Suppressor macrophage (primary cell): ENCODE results near the gene FOXN3.

Source experiments
- DNase-seq, 4 experiments: peaks; one replicate each; pipeline ENCODE4 v3.0.0-alpha.2; 2020 to 2022

FOXN3 gene

DNA sequence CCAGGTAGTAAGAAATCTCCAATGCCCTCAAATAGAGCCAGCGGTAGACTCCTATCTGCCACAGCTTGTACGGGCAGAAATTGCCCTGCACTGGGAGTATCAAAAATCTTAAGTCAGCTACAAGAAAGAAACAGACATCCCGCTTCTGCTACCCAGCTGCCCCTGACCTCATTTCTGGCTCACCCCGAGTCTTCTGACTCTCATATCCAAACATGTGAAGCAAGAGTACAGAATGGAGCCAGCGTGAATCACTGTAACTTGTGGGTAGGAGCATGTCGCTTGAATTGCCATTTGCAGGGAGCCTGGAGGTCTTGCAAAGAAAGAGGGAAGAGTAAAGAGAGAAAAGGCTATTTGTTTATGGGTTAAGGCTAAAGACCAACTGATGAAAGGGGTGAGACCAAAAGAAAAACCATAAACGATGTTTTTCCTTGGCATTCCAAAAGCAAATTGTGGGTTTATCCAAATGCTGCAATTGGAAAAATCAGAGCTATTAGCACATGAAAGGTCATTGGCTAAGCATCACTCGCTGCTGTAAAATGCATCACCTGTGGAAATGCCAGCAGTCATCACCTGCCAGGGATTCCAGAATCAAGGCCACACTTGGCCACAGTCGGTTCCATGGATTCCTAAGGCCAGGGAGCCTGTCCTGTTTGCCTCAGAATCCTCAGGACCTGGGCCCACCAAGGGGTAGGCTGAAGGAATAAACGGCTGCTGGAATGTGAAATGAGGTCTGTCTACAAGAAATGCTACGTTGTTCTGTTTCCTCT, 86.6 kb downstream of the FOXN3 start:
- DNase-seq: peak in 3 of 4 experiments; percentile 34 to 48 (median 47)

DNA sequence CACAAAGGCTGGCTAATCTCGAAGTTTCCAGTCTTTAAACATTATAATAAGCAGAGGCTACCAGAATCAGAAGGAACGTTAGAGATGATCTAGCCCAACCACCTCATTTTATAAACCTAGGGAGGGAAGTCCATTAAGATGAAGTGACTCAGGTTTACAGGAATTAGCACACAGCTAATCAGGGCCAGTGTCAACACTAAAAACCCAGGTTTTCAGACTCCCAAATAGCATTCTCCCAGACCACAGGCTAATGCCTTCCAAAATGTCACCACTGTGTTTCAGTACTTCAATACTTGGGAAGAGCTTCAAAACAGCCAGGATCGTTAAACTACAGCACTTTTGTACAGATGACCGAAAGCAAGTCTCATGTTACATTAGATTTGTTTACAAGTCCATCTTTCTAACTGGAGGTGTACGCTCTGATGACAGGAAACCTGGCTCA, 89.2 kb downstream of the FOXN3 start:
- no peak for DNase-seq

DNA sequence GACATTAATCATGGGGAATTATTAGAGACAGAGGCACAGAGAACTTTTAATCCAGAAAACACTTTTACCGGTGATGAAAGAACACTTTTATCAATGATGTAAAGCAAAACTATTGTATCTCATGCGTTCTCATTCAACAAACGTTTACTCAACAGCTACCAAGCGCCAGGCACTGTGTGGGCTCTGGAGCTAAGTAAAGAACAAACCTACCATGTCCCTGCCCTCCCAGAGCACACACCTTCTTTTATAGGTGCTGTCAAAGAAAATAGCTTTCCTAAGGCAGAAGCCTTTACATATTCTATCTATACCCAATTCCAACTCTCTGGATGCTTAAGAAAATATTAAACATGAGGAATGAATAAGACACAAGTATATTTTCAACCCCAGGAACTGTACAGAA, 91.1 kb downstream of the FOXN3 start:
- DNase-seq: no peak

- DNase-seq: no peak
Observed at GRCh38 chr14:89325299-89325883, 91.6 kb downstream of the FOXN3 start.

- no peak for DNase-seq
Observed at GRCh38 chr14:89324501-89325298, 92.3 kb downstream of the FOXN3 start.

DNA sequence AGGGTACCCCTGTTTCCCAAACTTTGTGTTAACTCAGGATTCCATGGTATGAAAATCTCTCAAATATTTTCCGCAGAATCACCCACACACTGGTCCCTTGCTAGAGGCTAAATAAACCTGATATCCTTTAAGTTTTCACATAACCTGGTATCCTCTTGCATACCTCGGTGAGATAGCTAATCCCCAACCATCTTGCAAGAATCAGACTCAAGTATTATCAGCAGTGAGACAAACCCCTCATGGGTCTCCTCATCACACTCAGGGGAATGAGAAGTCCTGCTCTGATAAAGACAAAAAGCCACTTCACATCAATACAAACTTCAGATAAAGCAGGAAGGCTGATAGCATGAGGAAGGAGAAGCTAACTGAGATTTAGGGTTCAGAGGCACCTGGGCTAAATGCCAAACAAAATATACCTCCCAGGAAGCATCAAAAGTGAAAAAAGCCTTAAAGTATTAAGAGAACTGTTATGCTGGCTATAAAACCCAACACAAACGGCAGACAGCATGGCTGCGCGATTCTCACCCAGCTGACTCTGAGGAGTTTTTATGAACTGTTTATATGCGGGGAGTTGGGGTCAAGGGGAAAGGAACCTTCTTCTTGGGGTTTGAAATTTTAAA, 96.5 kb downstream of the FOXN3 start:
- DNase-seq: no peak

DNA sequence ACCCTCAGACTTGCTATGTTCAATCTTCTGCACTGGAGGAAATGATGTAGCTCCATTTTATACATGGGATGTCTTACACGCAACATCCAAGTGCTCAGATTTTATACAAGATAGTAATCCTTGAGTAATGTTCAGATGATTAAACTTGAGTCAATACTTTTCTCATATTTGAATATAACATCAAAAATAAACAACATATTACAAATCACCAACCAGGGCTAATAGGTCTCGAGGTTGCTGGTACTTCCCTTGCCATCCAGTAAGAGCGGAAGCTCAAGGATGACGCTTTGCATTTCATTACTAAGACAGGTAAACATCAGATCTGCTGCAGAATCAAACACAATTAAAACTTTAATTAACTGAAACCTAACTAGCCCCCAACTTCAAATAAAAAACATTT, 97.3 kb downstream of the FOXN3 start:
- DNase-seq: no peak

DNA sequence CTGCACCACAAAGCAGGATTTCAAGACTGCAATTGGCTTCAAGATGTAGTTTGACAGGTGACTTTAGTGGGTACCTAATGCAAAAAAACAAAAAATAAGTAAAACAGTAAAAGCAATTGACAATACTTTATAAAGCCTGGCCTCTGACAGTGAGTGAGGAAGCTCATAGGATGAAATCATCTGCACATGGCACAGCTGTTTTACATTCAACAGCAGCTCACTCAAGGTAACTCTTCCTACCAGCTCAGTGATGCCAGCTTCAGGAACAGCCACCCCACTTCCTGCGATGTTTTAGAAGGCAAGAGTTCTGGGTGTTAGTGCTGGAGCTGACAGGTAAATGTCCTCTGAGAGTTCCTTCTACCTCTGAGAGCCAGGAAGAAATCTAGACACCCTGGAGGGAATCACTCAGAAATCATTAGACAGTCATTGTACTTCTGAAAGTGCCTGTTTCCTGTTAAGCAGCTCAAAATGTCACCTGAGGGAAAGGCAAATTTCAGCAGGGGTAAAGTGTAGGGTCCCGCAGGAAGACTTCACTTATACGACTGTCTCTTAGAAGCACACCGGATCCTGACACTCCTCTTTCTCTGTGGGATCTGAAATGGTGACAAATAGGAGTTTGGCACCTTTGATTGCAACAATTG, 99.9 kb downstream of the FOXN3 start:
- DNase-seq: peak in 2 of 4 experiments; percentile 24 to 27

- DNase-seq: peak in 3 of 4 experiments; percentile 43 to 57 (median 46)
Observed at GRCh38 chr14:89315493-89316470, 101.3 kb downstream of the FOXN3 start.

GRCh38 chr14:89314274-89314673, 102.8 kb downstream of the FOXN3 start:
- no peak for DNase-seq

DNA sequence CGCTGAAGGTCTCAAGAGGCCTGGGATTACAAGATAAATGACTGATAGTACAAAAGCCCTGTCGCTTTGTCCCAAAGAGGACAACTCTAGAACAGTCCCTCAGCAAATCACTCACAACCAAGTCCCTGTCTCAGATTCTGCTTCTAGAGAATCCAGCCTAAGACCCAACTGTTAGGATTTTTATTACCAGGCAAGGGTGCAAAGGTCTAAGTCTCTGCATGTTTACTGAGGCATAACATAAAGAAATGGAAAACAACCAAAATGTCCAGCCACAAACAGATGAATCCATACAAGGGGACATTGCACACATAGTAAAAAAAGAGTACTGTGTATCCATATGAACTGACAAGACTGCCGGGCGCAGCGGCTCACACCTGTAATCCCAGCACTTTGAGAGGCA, 104.1 kb downstream of the FOXN3 start:
- DNase-seq: no peak

DNA sequence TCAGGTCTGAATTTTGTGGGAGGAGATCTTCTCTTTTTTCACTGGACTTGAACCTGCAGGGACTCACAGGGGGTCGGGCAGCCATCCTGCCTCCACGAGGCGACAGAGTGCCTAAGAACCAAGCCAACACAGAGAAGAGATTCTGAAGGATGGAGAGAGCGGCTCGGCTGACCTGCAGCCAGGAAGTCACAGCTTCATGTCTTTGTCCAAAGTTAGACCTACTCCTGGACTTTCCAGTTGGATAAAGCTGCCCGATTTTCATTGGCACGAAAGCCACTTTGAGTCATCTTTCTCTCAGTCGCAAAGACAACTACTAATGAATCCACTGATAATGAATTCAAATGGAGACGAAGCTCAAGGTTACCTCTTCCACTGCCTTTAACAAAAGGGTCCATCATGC, 106.8 kb downstream of the FOXN3 start:
- no peak for DNase-seq

- DNase-seq: no peak
Observed at GRCh38 chr14:89309670-89310177, 107.3 kb downstream of the FOXN3 start.

GRCh38 chr14:89308232-89308959, 108.6 kb downstream of the FOXN3 start:
- DNase-seq: peak; percentile 69 to 88 (median 80)

- no peak for DNase-seq
Observed at GRCh38 chr14:89307409-89307808, 109.6 kb downstream of the FOXN3 start.

GRCh38 chr14:89304972-89305703, 111.9 kb downstream of the FOXN3 start:
- peak; percentile 75 to 84 (median 80) for DNase-seq

DNA sequence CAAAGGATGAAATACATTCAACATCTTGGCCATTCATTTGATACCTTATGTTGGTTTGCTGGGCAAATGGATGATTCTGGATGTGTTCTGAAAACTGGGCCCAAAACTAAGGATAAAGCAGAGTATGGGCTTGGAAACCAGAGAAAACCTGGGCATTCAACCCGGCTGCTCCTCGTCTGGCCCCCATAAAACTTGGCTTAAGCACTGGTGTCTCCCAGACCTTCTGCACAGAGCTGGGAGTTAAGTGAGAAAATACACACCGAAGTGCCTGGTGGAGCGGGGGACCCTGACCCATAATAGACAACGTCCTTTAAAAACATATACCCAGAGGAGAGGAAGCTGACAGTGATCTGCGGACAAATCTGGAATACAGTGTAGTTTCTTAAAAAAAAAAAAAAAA, 112.5 kb downstream of the FOXN3 start:
- peak in 1 of 4 experiments; percentile 12 for DNase-seq

- peak; percentile 79 to 92 (median 84) for DNase-seq
Observed at GRCh38 chr14:89303456-89304435, 113.3 kb downstream of the FOXN3 start.
